Choroid plexus epithelial cell (primary cell): ENCODE measurements around the gene SMG6.

ENCODE experiments used
- DNase-seq: peaks from one replicate; pipeline ENCODE4 v3.0.0-alpha.2; 2010; ENCODE audit warnings: low read depth
- H3K4me3 ChIP-seq: 2 replicates; pipeline ENCODE4 v1.5.1; 2011; ENCODE audit warnings: low read depth, mild to moderate bottlenecking, control low read depth, low read length, moderate library complexity
- TF ChIP-seq, protein P1 (sequence below): conservative IDR thresholded peaks from 2 replicates; pipeline ENCODE4 v1.5.1; 2011; ENCODE audit warnings: low read depth, mild to moderate bottlenecking, control low read depth, inconsistent platforms, low read length, moderate library complexity

The SMG6 gene

DNA sequence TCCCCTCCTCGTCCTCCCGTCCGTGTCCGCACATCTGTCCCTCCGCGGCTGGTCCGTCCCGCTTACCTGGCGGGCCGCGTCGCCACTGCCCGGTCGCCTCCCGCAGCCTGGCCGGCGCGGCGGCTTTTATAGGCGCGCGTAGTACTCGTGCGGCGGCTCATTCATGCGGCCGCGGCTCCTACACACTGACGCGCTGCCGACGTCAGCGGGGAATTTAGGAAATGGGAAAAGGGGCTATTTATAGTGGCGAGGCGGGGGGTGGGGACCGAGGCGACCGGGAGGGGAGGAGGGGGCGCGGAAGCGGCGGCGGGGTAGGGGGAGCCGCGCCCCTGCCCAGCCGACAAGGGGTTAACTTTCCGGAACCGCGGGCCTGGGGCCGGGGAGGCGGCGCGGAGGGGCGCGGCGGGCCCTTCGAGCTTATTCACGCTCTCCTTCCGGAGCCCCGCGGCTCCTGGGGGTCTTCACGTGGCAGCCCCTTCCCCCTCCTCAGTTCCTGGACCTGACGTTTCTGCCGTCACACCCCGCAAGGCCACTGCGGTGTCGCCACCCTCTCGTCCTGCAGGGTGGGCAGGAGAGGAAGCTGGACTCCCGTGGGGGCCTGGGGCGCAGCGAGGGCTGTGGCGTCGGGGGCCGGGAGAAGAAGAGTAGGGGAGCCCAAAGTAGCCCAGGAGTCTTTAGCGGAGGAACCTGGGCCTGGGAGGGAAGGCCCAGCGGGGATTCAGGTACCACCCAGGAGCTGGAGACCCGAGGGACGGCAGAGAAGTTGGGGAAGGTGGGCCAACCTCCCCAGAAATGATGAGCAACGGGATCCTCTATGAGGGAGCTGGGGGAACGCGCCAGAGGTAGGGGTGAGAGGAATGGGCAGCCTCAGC lies 252.3 kb downstream of the SMG6 start:
- TF ChIP-seq, protein P1, sequence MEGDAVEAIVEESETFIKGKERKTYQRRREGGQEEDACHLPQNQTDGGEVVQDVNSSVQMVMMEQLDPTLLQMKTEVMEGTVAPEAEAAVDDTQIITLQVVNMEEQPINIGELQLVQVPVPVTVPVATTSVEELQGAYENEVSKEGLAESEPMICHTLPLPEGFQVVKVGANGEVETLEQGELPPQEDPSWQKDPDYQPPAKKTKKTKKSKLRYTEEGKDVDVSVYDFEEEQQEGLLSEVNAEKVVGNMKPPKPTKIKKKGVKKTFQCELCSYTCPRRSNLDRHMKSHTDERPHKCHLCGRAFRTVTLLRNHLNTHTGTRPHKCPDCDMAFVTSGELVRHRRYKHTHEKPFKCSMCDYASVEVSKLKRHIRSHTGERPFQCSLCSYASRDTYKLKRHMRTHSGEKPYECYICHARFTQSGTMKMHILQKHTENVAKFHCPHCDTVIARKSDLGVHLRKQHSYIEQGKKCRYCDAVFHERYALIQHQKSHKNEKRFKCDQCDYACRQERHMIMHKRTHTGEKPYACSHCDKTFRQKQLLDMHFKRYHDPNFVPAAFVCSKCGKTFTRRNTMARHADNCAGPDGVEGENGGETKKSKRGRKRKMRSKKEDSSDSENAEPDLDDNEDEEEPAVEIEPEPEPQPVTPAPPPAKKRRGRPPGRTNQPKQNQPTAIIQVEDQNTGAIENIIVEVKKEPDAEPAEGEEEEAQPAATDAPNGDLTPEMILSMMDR: no peak
- peak; percentile 50 for DNase-seq
- peak overlapping the region; percentile 60 for H3K4me3 ChIP-seq

DNA sequence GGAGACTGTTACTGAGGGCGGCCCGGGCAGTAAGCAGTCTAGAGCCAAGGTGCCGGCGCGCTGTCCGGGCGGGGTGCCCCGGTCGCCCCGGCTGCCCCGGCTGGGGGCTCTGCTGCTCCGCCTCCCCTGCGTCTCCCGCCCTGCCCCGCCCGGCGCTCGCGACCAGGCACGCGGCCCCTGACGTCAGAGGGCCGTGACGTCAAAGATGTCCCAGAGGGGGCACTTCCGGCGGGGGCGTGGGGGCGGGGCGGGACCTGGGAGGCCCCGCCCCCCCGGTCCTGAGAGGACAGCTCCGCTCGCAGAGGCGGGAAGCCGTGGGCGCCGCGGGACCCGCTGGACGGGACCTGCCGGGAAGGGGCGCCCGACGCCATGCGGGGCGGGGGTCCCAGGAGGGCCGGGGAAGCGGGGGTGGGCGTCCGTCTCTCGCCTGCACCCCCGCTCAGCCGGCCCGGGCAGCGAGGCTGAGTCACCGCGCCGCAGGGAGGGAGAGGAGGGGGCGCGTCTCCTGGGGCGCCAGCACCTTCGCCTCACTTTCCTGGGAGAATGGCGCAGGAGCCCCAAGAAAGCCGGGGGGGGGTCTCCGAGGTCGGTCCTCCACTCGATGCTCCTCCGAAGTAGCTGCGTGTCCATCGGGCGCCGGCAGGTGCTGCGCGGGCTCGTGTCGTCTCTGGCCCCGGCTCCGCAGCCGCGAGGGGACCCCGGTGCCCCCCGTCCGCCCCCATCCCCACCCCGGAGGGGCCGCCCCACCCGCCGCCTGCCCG lies 253.1 kb downstream of the SMG6 start:
- peak; percentile 78 for DNase-seq
- TF ChIP-seq, protein P1: no peak
- peak overlapping the region; percentile 60 for H3K4me3 ChIP-seq

DNA sequence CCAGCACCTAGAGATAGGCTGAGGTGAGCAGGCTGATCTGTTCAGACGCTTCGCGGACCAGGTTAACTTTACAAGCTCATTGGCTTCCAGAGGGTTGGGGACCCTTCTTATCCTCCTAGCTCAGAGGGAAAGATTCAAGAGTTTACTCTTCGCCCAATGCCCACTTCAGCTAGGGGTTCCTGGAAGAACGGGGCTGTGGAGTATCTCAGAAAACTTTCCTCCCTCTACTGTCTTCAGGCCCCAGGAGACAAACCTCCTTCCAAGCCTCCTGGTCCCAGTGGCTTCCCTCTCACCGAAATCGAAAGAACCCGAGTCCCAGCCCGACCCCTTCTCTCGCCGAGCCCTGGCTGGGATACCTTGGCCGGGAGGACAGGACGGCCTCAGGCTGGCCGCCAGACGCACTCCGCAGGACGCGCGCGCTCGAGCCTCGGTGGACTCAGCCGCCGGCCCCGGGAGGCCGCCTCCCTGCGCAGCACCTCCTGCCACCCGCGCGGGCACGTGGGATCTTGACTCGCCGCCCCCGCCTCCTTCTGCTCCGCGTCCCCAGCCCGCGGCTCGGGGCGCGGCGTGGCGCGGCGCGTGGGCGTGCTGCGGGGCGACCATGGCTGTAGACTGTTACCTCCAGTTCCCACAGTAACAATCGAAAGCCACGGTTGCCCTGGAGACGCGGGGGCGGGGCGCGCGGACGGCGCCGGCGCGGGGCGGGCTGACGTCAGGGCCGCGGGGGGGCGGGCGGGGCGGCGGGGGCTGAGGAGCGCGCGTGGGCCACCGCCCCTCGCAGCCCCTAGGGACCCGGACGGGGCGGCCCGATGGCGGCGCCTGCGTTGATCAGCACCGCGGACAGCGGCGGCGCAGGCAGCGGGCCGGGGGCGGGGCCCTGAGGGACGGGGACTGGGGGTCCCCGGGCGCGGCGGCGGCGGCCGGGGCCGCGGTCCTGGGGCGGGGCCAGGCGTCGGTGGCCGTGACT lies 254.0 kb downstream of the SMG6 start:
- peak overlapping the region; percentile 60 for H3K4me3 ChIP-seq
- TF ChIP-seq, protein P1: no peak
- DNase-seq: peak; percentile 85

DNA sequence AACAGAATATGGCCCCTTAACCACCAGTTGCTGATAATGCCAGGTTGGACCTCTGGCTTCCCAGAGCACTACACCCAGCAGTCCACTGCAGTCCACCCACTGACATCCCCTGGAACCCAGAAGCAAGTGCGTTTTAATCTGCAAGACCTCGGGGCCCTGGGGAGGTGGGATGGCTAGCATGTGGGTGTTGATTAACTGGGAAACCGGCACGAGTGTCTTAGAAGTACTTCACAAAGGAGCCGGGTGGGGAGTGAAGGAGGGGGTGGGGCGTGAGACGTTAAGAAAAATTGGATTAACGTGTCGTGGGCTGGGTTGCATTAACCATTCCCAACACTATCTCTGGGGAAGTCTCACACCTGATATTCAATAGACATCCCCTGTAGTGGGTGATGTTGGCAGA lies 254.8 kb downstream of the SMG6 start:
- TF ChIP-seq, protein P1: no peak
- no peak overlapping the region for H3K4me3 ChIP-seq

DNA sequence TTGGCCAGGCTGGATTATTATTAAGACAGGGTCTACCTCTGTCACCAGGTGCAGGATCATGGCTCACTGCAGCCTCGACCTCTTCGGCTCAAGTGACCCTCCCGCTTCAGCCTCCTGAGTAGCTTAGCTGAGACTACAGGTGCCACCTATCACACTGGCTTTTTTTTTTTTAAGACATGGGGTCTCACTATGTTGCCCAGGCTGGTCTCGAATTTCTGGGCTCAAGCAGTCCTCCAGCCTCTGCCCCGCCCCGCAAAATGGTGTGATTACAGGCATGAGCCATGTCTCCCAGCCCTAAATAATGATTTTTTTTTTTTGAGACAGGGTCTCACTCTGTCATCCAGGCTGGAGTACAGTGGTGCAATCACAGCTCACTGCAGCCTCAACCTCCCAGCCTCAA lies 256.0 kb downstream of the SMG6 start:
- DNase-seq: no peak
- H3K4me3 ChIP-seq: no peak overlapping the region
- TF ChIP-seq, protein P1: no peak

More for the DNA sequence above, 254.8 kb downstream of the SMG6 start:
- DNase-seq: no peak

DNA sequence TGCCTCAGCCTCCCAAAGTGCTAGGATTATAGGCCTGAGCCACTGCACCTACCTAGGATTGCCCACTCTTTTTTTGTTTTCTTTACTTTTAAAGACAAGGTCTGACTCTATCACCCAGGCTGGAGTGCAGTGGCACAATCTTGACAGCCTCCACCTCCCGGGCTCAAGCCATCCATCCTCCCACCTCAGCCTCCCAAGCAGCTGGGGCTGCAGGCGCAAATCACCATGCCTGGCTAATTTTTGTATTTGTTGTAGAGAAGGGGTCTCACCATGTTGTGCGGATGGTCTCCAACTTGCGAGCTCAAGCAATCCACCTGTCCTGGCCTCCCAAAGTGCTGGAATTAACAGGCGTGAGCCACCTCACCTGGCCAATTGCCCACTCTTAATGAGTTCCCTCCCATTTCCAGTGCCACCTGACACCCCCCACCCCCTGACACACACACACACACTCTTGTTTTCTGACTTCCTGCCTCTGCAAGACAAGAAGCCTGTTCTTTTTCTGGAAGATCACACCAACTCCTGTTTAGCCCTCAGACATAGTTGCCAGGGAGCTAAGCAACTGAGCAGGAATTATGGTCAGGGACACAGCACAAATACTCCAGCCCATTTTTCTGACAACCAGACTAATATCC lies 259.2 kb downstream of the SMG6 start:
- DNase-seq: no peak
- TF ChIP-seq, protein P1: no peak
- H3K4me3 ChIP-seq: no peak overlapping the region
